ENCODE measurements around the gene BBS9. TPM values are rescaled to one million over a fixed set of nuclear protein-coding genes. Genes with fewer than 3 reads are reported as not detected.
A peak's percentile ranks its signal among the peaks of the same experiment; 100 is the strongest.
"Not testable (repeated sequence)": the region's sequence is repeated elsewhere in the genome, so short reads cannot be mapped to it uniquely, and the experiment has no call there.

The BBS9 gene
- polyA plus RNA-seq, 3 donors from 2014 or later, result 5.9 to 12.3 (median 10.8) TPM

DNA sequence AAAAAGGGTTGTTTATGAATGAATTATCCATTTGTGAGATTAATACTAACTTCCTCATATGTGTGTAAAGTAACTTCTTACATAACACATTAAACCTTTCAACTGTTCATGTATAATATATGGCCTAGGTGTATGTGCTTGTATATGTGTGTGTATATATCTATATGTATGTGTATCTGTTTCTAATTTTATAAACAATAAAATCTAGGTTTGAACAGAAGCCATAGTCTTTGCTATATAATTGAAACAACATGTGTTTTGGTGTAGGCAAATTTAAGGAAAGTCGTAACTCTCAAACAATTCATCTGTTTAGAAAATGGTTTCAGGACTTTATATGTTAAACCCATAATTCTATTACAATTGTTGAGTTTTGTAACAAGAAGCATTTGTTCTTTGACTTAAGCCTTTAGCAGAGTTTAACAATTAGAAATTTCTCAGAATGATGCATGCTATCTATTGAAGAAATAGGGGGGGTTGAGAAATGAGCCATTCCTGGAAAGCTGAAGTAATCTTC lies 103.3 kb downstream of the BBS9 start:
- Mint-ChIP-seq H3K27me3 (ENCODE audit: low read depth in 3 of 3) (peaks cover 0 to 2% (median 2%) of the 10 kb centered on the region in 3 donors), H3K27ac (no peak overlapping the region), H3K9me3 (no peaks in the 10 kb centered on the region), H3K4me1 (peaks cover 3 to 9% of the 10 kb centered on the region in 2 donors), H3K36me3 (peaks cover 0 to 3% (median 0%) of the 10 kb centered on the region in 3 donors), H3K4me3 (no peak overlapping the region)
- no peak for DNase-seq

GRCh38 chr7:33233659-33234058 lies 104.3 kb downstream of the BBS9 start:
- Mint-ChIP-seq H3K27ac (no peak overlapping the region), H3K4me1 (peaks cover 3 to 9% of the 10 kb centered on the region in 2 donors), H3K4me3 (no peak overlapping the region), H3K27me3 (ENCODE audit: low read depth in 3 of 3) (peaks cover 0 to 2% (median 2%) of the 10 kb centered on the region in 3 donors), H3K36me3 (peaks cover 0 to 3% (median 0%) of the 10 kb centered on the region in 3 donors), H3K9me3 (no peaks in the 10 kb centered on the region)
- DNase-seq, result no peak

- Mint-ChIP-seq H3K9me3 (no peaks in the 10 kb centered on the region), H3K36me3 (no peaks in the 10 kb centered on the region), H3K4me1 (peaks cover 3 to 9% of the 10 kb centered on the region in 2 donors), H3K4me3 (no peak overlapping the region), H3K27me3 (ENCODE audit: low read depth in 3 of 3) (peaks cover 0 to 2% (median 0%) of the 10 kb centered on the region in 3 donors), H3K27ac (no peak overlapping the region)
- no peak for DNase-seq
Observed at GRCh38 chr7:33237036-33237435, 107.7 kb downstream of the BBS9 start.

- no peaks in the 10 kb centered on the region for H3K36me3 Mint-ChIP-seq
- peaks cover 0 to 1% (median 0%) of the 10 kb centered on the region in 3 donors for H3K27me3 Mint-ChIP-seq (ENCODE audit: low read depth in 3 of 3)
- H3K4me3 Mint-ChIP-seq, result no peak overlapping the region
- no peak for DNase-seq
- H3K27ac Mint-ChIP-seq, result no peak overlapping the region
- H3K9me3 Mint-ChIP-seq, result no peaks in the 10 kb centered on the region
- no peaks in the 10 kb centered on the region for H3K4me1 Mint-ChIP-seq
Observed at GRCh38 chr7:33243319-33243881, 114.0 kb downstream of the BBS9 start.

- Mint-ChIP-seq H3K36me3 (peaks cover 7 to 20% (median 11%) of the 10 kb centered on the region in 3 donors), H3K9me3 (peaks cover 0 to 1% (median 0%) of the 10 kb centered on the region in 6 donors), H3K27me3 (ENCODE audit: low read depth in 3 of 3) (no peaks in the 10 kb centered on the region), H3K27ac (no peak overlapping the region), H3K4me1 (peaks cover 0 to 2% of the 10 kb centered on the region in 2 donors), H3K4me3 (no peak overlapping the region)
- DNase-seq, result no peak
Observed at GRCh38 chr7:33248671-33249070, 119.3 kb downstream of the BBS9 start.

DNA sequence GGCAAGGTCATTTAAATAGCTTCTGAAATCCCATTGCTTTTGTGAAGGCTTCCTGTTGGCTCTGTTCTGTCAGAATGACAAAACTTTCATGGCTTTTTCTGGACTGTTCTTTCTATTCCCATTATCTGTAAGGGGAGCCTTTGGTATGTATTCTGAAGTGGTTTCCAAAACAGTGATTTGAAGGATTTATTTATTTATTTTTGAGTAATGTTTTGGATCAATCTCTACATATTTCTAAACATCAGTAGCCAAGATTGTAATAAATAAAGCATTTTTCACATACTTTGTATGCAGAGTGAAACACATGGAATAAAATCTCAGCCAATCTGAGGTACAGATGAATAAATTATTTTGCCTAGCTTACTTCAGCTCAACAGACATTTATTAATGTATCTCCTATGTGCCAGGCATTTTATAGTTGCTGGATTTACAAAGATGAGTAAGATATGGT lies 121.1 kb downstream of the BBS9 start:
- Mint-ChIP-seq H3K27me3 (ENCODE audit: low read depth in 3 of 3) (peaks cover 0 to 1% (median 0%) of the 10 kb centered on the region in 3 donors), H3K27ac (no peak overlapping the region), H3K4me1 (peaks cover 0 to 2% of the 10 kb centered on the region in 2 donors), H3K9me3 (peaks cover 0 to 1% (median 0%) of the 10 kb centered on the region in 6 donors), H3K36me3 (peaks cover 7 to 20% (median 11%) of the 10 kb centered on the region in 3 donors), H3K4me3 (no peak overlapping the region)
- DNase-seq, result no peak

GRCh38 chr7:33251301-33251700 lies 121.9 kb downstream of the BBS9 start:
- H3K9me3 Mint-ChIP-seq, result peaks cover 0 to 1% (median 0%) of the 10 kb centered on the region in 6 donors
- peaks cover 0 to 2% of the 10 kb centered on the region in 2 donors for H3K4me1 Mint-ChIP-seq
- no peak overlapping the region for H3K27ac Mint-ChIP-seq
- H3K4me3 Mint-ChIP-seq, result no peak overlapping the region
- H3K27me3 Mint-ChIP-seq (ENCODE audit: low read depth in 3 of 3), result peaks cover 0 to 3% (median 0%) of the 10 kb centered on the region in 3 donors
- H3K36me3 Mint-ChIP-seq, result peaks cover 7 to 20% (median 11%) of the 10 kb centered on the region in 3 donors
- no peak for DNase-seq

DNA sequence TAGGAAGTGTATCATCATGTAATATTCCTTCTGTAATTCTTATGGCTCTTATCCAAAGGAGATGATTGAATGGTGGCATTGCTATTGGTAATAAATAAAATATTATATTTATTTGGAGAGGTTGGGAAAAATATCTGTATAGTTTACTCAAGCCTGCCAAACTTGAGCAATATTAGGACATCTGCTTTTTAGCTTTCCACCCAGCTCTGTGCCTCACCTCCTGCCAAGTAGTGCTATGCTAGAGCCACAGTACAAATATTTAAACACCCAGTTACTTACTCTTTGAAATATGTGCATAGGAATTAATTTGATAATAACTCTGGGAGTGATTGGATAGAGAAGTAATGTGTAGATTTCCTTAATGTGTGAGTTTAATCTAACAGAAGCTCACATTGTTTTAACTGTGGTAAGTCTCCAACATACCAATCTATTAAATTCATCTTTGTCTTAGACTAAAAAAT lies 129.2 kb downstream of the BBS9 start:
- Mint-ChIP-seq H3K27ac (no peak overlapping the region), H3K27me3 (ENCODE audit: low read depth in 3 of 3) (peaks cover 0 to 3% (median 0%) of the 10 kb centered on the region in 3 donors), H3K4me1 (peaks cover 9 to 13% of the 10 kb centered on the region in 2 donors), H3K9me3 (no peaks in the 10 kb centered on the region), H3K4me3 (no peak overlapping the region), H3K36me3 (peaks cover 0 to 8% (median 4%) of the 10 kb centered on the region in 3 donors)
- no peak for DNase-seq

- Mint-ChIP-seq H3K27me3 (ENCODE audit: low read depth in 3 of 3) (no peaks in the 10 kb centered on the region), H3K9me3 (no peaks in the 10 kb centered on the region), H3K4me3 (no peak overlapping the region), H3K36me3 (peaks cover 0 to 11% (median 8%) of the 10 kb centered on the region in 3 donors), H3K27ac (peak overlapping the region in 2 of 6 donors; percentile 33 to 51), H3K4me1 (peaks cover 9 to 13% of the 10 kb centered on the region in 2 donors)
- DNase-seq, result no peak
Observed at GRCh38 chr7:33261585-33261984, 132.2 kb downstream of the BBS9 start.

- no peak overlapping the region for H3K4me3 Mint-ChIP-seq
- H3K9me3 Mint-ChIP-seq, result no peaks in the 10 kb centered on the region
- no peak overlapping the region for H3K27ac Mint-ChIP-seq
Observed at GRCh38 chr7:33262476-33262875, 133.1 kb downstream of the BBS9 start.

DNA sequence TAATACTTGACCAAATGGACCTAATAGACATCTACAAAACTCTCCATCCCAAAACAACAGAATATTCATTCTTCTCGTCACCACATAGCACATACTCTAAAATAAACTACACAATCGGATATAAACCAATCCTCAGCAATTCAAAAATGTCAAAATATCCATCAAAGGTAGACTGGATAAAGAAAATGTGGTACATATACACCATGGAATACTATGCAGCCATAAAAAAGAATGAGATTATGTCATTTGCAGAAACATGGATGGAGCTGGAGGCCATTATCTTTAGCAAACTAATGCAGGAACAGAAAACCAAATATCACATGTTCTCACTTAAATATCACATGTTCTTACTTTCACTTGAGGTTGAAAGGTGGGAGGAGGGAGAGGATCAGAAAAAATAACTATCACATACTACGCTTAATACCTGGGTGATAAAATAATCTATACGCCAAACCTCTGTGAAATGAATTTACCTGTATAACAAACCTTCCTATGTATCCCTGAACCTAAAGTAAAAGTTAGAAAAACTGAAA lies 142.5 kb downstream of the BBS9 start:
- peaks cover 24 to 47% (median 31%) of the 10 kb centered on the region in 3 donors for H3K36me3 Mint-ChIP-seq
- H3K4me1 Mint-ChIP-seq, result not testable (repeated sequence)

More at GRCh38 chr7:33262476-33262875, 133.1 kb downstream of the BBS9 start:
- H3K36me3 Mint-ChIP-seq, result peaks cover 0 to 11% (median 6%) of the 10 kb centered on the region in 3 donors
- DNase-seq, result no peak
- H3K27me3 Mint-ChIP-seq (ENCODE audit: low read depth in 3 of 3), result no peaks in the 10 kb centered on the region
- H3K4me1 Mint-ChIP-seq, result peaks cover 9 to 13% of the 10 kb centered on the region in 2 donors

DNA sequence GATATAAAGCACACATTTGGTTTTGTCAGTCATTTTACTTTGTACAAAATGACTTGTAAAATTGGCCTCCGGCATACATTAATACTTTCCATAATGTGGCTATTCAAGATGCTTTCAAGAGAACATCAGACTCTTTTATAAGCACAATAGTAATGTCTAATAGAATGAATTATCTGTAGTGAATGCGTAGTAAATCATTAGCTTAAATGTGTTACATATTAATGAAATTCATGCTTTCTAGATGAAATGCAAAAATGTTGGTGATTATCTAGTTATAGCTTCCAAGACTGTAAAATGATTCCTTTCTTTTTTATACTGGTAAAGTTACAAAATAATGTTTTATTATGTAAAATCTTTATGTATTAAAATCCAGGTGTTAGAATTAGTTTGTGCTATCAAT lies 144.0 kb downstream of the BBS9 start:
- Mint-ChIP-seq H3K27ac (no peak overlapping the region), H3K4me3 (no peak overlapping the region), H3K27me3 (ENCODE audit: low read depth in 3 of 3) (no peaks in the 10 kb centered on the region), H3K4me1 (peaks cover under 1 to 5% of the 10 kb centered on the region in 2 donors), H3K9me3 (peaks cover 0 to 23% (median 9%) of the 10 kb centered on the region in 6 donors), H3K36me3 (peaks cover 28 to 55% (median 37%) of the 10 kb centered on the region in 3 donors)
- DNase-seq, result no peak

More for the DNA sequence above, 142.5 kb downstream of the BBS9 start:
- H3K9me3 Mint-ChIP-seq, result peaks cover 0 to 23% (median 9%) of the 10 kb centered on the region in 6 donors
- not testable (repeated sequence) for H3K27me3 Mint-ChIP-seq (ENCODE audit: low read depth in 3 of 3); H3K4me3 Mint-ChIP-seq; DNase-seq; H3K27ac Mint-ChIP-seq

GRCh38 chr7:33276325-33276724 lies 147.0 kb downstream of the BBS9 start:
- Mint-ChIP-seq H3K9me3 (peaks cover 3 to 18% (median 9%) of the 10 kb centered on the region in 6 donors), H3K4me3 (no peak overlapping the region), H3K36me3 (peaks cover 20 to 40% (median 35%) of the 10 kb centered on the region in 3 donors), H3K4me1 (peaks cover 4 to 12% of the 10 kb centered on the region in 2 donors), H3K27ac (peak overlapping the region in 1 of 6 donors; percentile 17), H3K27me3 (ENCODE audit: low read depth in 3 of 3) (no peaks in the 10 kb centered on the region)
- no peak for DNase-seq

DNA sequence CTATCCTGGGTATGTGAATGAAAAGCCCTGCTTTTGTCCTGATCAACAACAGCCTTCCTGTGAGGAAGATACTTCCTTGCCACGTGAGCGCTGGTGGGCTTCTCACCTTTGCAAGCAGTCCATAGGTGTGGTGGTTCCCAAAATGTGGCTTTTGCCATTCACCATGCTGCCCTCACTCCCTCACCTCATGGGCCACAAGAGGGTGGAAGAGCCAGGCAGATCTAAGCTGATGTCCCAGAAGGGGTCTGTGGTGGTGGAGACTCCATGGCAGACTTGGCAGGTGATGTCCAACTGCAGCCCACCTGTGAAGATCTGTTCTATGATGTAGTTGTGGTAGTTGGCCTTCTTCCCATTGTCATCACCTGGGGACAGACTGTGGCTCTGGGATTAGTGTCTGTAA lies 147.4 kb downstream of the BBS9 start:
- H3K4me3 Mint-ChIP-seq, result no peak overlapping the region
- no peak overlapping the region for H3K27ac Mint-ChIP-seq
- peaks cover 16 to 36% (median 35%) of the 10 kb centered on the region in 3 donors for H3K36me3 Mint-ChIP-seq
- no peaks in the 10 kb centered on the region for H3K27me3 Mint-ChIP-seq (ENCODE audit: low read depth in 3 of 3)
- peaks cover 4 to 12% of the 10 kb centered on the region in 2 donors for H3K4me1 Mint-ChIP-seq
- DNase-seq, result no peak
- H3K9me3 Mint-ChIP-seq, result peaks cover 2 to 14% (median 7%) of the 10 kb centered on the region in 6 donors
